ENCODE results near the gene MRC2. TPM values are rescaled to one million over a fixed set of nuclear protein-coding genes. Genes with fewer than 3 reads are reported as not detected.
"Not testable (repeated sequence)": the region's sequence is repeated elsewhere in the genome, so short reads cannot be mapped to it uniquely, and the experiment has no call there.

MRC2 gene
- total RNA-seq, 2 experiments from 2014 or later: 8.1 to 9.0 TPM

DNA sequence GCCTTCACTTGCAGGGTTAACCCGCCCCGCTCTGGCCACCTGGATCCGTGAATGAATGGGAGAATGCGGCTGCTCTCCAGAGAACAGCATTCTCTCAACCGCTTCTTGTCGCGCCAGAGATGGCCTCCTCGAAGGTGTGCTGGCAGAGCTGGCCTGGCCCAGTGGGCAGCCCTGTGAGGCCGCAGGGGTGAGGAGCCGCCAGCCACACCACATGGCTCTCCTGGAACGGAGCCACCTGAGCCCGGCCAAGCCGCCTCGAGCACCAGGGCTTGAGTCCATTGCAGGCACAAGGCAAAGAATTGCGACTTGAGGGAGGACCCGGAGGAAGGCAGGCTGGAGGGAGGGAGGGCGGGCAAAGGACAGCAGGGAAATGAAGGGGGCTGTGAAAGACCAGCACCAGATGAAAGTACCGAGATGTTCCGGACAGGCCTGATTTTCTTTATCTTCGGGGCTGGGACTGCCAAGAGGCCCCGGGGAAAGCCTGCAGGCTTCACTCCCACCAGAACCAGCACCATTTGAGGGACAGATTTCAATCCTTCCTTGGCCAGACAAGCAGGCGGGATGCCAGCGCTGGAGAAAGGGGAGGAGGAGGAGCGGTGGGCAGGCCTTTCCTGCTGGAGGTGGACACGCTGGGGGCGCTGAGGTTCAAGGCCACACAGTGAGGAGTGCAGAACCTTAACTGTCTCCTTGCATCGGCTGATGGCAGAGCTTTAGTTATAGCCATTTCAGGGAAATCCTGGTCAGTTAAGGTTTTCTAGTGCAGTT is 69.4 kb downstream of the MRC2 start:
- Mint-ChIP-seq H3K4me3 (no peak overlapping the region), H3K27ac (no peak overlapping the region), H3K27me3 (peaks cover 7% of the 10 kb centered on the region), H3K4me1 (ENCODE audit: low read depth) (no peaks in the 10 kb centered on the region), H3K36me3 (ENCODE audit: low read depth) (no peaks in the 10 kb centered on the region), H3K9me3 (no peaks in the 10 kb centered on the region)
- ChIA-PET POLR2A (no interaction called here), CTCF (interaction anchor here (1.1 kb wide), 1 partner anchor 695 kb away, joined by 3 read pairs; no protein-coding TSS in a partner anchor)
- intact Hi-C loops (cut with micrococcal nuclease): no loop called here
- no peak for DNase-seq
- no peak for ATAC-seq
- TF ChIP-seq, protein P1, sequence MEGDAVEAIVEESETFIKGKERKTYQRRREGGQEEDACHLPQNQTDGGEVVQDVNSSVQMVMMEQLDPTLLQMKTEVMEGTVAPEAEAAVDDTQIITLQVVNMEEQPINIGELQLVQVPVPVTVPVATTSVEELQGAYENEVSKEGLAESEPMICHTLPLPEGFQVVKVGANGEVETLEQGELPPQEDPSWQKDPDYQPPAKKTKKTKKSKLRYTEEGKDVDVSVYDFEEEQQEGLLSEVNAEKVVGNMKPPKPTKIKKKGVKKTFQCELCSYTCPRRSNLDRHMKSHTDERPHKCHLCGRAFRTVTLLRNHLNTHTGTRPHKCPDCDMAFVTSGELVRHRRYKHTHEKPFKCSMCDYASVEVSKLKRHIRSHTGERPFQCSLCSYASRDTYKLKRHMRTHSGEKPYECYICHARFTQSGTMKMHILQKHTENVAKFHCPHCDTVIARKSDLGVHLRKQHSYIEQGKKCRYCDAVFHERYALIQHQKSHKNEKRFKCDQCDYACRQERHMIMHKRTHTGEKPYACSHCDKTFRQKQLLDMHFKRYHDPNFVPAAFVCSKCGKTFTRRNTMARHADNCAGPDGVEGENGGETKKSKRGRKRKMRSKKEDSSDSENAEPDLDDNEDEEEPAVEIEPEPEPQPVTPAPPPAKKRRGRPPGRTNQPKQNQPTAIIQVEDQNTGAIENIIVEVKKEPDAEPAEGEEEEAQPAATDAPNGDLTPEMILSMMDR (IDR thresholded peaks at IDR 0.05): no peak

DNA sequence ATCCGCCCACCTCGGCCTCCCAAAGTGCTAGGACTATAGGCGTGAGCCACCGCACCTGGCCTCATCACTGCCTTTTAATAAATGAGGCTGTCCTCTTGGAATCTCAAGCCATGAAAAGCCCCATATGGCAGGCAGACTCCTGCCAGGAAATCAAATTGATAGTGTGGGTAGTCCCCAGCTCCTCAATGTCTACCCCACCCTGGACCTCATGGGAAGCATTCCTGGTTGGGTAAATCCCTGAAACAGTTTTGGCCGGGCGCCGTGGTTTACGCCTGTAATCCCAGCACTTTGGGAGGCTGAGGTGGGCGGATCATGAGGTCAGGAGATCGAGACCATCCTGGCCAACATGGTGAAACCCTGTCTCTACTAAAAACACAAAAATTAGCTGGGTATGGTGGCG is 71.0 kb downstream of the MRC2 start:
- CTCF ChIA-PET, H3K27ac Mint-ChIP-seq: not testable (repeated sequence)

DNA sequence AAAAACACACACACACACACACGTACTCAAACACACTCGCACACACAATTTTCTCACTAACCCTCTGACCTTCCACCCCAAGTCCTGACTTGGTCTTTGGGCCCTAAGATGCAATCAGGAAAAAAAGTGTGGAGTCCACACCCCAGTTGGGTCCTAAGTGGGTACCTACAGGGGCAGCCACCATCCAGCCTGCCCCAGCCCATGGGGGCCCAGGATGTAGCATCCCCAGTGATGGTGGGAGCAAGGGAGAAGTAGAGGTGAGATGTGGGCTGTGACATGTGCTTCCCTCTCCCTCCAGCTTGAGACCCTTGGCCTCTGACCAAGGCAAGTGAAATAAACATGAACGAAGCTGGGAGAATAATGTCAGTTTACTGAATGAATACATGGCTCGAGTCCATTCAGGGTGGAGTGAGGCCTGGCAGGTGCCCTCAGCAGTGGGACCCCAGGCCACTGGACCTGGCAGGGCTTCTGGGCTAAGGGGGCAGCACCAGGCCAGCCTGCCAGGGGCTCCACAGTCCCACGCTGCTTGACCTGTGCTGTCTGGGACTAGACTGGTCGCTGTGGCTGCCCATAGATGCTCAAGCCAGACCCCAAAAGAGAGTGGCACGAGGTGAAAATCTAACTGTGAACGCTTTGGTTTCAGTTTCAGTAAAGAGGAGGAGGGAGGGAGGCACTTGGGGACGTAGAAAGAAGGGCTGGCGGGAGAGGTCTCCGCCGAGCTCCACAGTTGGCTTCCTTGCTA is 73.7 kb downstream of the MRC2 start:
- Mint-ChIP-seq H3K36me3 (ENCODE audit: low read depth) (no peaks in the 10 kb centered on the region), H3K9me3 (no peaks in the 10 kb centered on the region), H3K27ac (no peak overlapping the region), H3K4me3 (no peak overlapping the region), H3K4me1 (ENCODE audit: low read depth) (peaks cover 17% of the 10 kb centered on the region), H3K27me3 (peaks cover 17% of the 10 kb centered on the region)
- ChIA-PET CTCF (no interaction called here), POLR2A (interaction anchor here (1.0 to 1.4 kb wide), 2 partner anchors 23 to 266 kb away, joined by 3 read pairs; no protein-coding TSS in a partner anchor)
- DNase-seq: no peak
- no peak for ATAC-seq
- TF ChIP-seq, protein P1 (IDR thresholded peaks at IDR 0.05): no peak
- intact Hi-C loops (cut with micrococcal nuclease): no loop called here

More for the DNA sequence above, 71.0 kb downstream of the MRC2 start:
- ATAC-seq; H3K4me3 Mint-ChIP-seq; H3K36me3 Mint-ChIP-seq (ENCODE audit: low read depth); H3K4me1 Mint-ChIP-seq (ENCODE audit: low read depth); H3K9me3 Mint-ChIP-seq; POLR2A ChIA-PET; DNase-seq; intact Hi-C loops (cut with micrococcal nuclease); H3K27me3 Mint-ChIP-seq: not testable (repeated sequence)

DNA sequence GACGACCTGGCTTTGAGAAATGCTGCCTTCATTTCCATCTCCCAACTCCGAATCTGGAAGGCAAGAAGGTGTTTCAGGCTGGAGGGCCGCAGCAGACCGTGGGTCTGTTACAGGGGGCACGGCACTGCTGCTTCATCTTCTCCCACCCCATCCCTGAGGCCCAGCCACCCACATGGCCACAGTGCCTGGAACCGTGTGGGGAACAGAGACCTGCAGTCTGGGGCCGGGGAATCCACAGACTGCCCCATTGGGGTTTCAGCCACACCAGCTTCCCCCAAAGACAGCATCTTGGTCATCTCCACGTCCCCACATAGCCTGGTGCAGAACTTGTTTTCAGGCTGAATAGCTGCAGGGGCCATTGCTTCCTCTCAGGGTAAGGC is 74.2 kb downstream of the MRC2 start:
- intact Hi-C loops (cut with micrococcal nuclease): no loop called here
- CTCF ChIA-PET: no interaction called here

DNA sequence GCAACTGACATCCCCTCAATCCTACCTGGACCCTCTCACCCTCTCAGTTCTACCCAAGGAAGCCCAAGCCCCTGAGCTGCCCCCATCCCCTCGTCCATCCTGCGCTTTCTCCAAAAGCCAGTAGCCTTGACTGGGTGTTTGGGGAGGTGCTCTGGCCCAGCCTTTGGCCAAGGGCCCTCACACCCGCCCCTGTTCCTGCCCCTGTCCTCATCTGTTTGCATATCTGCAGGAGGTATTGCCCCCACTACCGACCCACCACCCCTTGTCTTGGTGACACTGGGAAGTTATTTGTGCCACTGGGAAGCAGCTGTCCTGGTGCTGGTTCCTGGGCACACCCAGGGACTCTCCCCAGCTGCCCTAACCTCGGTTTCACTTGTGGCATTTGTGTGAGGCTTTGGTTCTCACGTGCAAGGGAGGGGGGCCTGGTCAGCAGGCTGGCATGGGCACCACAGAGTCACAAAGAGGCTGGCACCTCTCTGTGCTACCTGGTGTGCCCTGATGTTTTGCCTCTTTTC is 75.3 kb downstream of the MRC2 start:
- DNase-seq (no peak), ATAC-seq (no peak)
- POLR2A ChIA-PET: no interaction called here

More for the DNA sequence above, 74.2 kb downstream of the MRC2 start:
- H3K9me3 Mint-ChIP-seq: no peaks in the 10 kb centered on the region
- H3K4me1 Mint-ChIP-seq (ENCODE audit: low read depth): peaks cover 17% of the 10 kb centered on the region
- H3K36me3 Mint-ChIP-seq (ENCODE audit: low read depth): no peaks in the 10 kb centered on the region
- H3K27me3 Mint-ChIP-seq: peaks cover 19% of the 10 kb centered on the region
- TF ChIP-seq, protein P1 (IDR thresholded peaks at IDR 0.05): no peak
- H3K4me3 Mint-ChIP-seq: no peak overlapping the region
- ATAC-seq (no peak), DNase-seq (no peak)
- POLR2A ChIA-PET: interaction anchor here (1.4 kb wide), 1 partner anchor 265 kb away, joined by 3 read pairs; no protein-coding TSS in a partner anchor
- H3K27ac Mint-ChIP-seq: no peak overlapping the region

More for the DNA sequence above, 75.3 kb downstream of the MRC2 start:
- Mint-ChIP-seq H3K4me3 (no peak overlapping the region), H3K36me3 (ENCODE audit: low read depth) (no peaks in the 10 kb centered on the region), H3K9me3 (peaks cover 2% of the 10 kb centered on the region), H3K4me1 (ENCODE audit: low read depth) (peaks cover 17% of the 10 kb centered on the region), H3K27ac (no peak overlapping the region), H3K27me3 (peaks cover 24% of the 10 kb centered on the region)
- CTCF ChIA-PET: interaction anchor here (0.6 to 1.0 kb wide), 4 partner anchors 17 to 704 kb away, joined by 3 to 9 read pairs (median 3); no protein-coding TSS in a partner anchor
- intact Hi-C loops (cut with micrococcal nuclease): loop anchor here (1.0 kb wide), 1 partner anchor 265 kb away; no protein-coding TSS in a partner anchor
- TF ChIP-seq, protein P1 (IDR thresholded peaks at IDR 0.05): no peak
